ENCODE data around the gene CGREF1. TPM values are rescaled to one million over a fixed set of nuclear protein-coding genes. Genes with fewer than 3 reads are reported as not detected.
A peak's percentile ranks its signal among the peaks of the same experiment; 100 is the strongest.

The CGREF1 gene
- total RNA-seq, 1 experiment from 2014 or later, result 2.1 TPM

DNA sequence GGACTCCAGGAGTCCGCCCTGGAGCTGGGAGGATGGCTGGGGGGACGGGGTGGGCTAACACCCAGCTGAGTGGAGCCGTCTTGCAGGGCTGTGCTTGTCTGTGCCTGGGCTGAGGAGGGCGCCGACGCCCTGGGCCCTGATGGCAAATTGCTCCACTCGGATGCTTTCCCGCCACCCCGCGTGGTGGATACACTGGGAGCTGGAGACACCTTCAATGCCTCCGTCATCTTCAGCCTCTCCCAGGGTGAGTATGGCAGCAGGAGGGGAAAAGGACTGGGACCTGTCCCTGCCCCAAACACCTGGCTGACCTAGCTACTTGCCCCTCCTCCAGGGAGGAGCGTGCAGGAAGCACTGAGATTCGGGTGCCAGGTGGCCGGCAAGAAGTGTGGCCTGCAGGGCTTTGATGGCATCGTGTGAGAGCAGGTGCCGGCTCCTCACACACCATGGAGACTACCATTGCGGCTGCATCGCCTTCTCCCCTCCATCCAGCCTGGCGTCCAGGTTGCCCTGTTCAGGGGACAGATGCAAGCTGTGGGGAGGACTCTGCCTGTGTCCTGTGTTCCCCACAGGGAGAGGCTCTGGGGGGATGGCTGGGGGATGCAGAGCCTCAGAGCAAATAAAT is 19.5 kb downstream of the CGREF1 start:
- no peaks in the 10 kb centered on the region; a peak in 1 of 5 replicates for H3K9me3 Mint-ChIP-seq
- no peaks in the 10 kb centered on the region for H3K79me2 ChIP-seq (ENCODE audit: insufficient read depth, low read length)
- WGBS (ENCODE audit: extremely low coverage, insufficient read length, low lambda C conversion rate), result no CpG with 5 or more reads among the region's 19 CpGs
- H3K4me1 Mint-ChIP-seq, result peaks cover 8 to 10% of the 10 kb centered on the region in 2 experiments
- H4K20me1 ChIP-seq (ENCODE audit: control insufficient read depth, insufficient read depth, insufficient read length), result peaks cover 3% of the 10 kb centered on the region
- TF ChIP-seq, protein P1, sequence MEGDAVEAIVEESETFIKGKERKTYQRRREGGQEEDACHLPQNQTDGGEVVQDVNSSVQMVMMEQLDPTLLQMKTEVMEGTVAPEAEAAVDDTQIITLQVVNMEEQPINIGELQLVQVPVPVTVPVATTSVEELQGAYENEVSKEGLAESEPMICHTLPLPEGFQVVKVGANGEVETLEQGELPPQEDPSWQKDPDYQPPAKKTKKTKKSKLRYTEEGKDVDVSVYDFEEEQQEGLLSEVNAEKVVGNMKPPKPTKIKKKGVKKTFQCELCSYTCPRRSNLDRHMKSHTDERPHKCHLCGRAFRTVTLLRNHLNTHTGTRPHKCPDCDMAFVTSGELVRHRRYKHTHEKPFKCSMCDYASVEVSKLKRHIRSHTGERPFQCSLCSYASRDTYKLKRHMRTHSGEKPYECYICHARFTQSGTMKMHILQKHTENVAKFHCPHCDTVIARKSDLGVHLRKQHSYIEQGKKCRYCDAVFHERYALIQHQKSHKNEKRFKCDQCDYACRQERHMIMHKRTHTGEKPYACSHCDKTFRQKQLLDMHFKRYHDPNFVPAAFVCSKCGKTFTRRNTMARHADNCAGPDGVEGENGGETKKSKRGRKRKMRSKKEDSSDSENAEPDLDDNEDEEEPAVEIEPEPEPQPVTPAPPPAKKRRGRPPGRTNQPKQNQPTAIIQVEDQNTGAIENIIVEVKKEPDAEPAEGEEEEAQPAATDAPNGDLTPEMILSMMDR (conservative IDR thresholded peaks at IDR 0.05), result no peak
- H3K27ac ChIP-seq (ENCODE audit: insufficient read length, low read depth, low read length), result no peak overlapping the region
- DNase-seq, result no peak
- no peaks in the 10 kb centered on the region for H3K4me1 ChIP-seq (ENCODE audit: insufficient read depth, low read length)
- no peak overlapping the region for H2BK15ac ChIP-seq (ENCODE audit: low read depth, low read length)
- H2AK5ac ChIP-seq (ENCODE audit: insufficient read length, low read length), result no peak overlapping the region
- H3K23ac ChIP-seq (ENCODE audit: insufficient read length, low read depth, low read length), result no peak overlapping the region
- no peak overlapping the region for H3K4me2 ChIP-seq (ENCODE audit: insufficient read depth, insufficient read length, low read length)
- H3K27me3 Mint-ChIP-seq (ENCODE audit: low read depth), result peaks cover 10% of the 10 kb centered on the region; the same call in 1 of the 2 replicates
- H3K18ac ChIP-seq (ENCODE audit: insufficient read length, low read depth, low read length), result no peak overlapping the region
- no peaks in the 10 kb centered on the region for H3K9me3 ChIP-seq (ENCODE audit: control insufficient read depth, low read depth, low read length)
- no peak overlapping the region for H3K14ac ChIP-seq (ENCODE audit: insufficient read depth, low read length)
- H3K9ac ChIP-seq (ENCODE audit: extremely low read depth, insufficient read length, low read length), result no peak overlapping the region
- H2BK5ac ChIP-seq (ENCODE audit: insufficient read length, low read length), result no peak overlapping the region
- H2BK12ac ChIP-seq (ENCODE audit: insufficient read length, low read depth, low read length), result no peak overlapping the region
- no peak overlapping the region for H3T11ph ChIP-seq (ENCODE audit: low read length)
- H3K56ac ChIP-seq (ENCODE audit: insufficient read length, low read depth, low read length), result no peak overlapping the region
- H3K27ac Mint-ChIP-seq, result peak overlapping the region in 2 of 3 experiments; percentile 49 to 74; a peak in 3 of 7 replicates
- H3K27me3 ChIP-seq (ENCODE audit: insufficient read depth, low read length), result no peaks in the 10 kb centered on the region
- no peak overlapping the region for H3K4ac ChIP-seq (ENCODE audit: low read depth, low read length)
- no peak overlapping the region for H2BK20ac ChIP-seq (ENCODE audit: low read depth, low read length, poor library complexity, severe bottlenecking)
- no peak overlapping the region for H2BK120ac ChIP-seq (ENCODE audit: low read depth, low read length, poor library complexity, severe bottlenecking)
- no peak overlapping the region for H4K5ac ChIP-seq (ENCODE audit: insufficient read length, low read depth, low read length)
- H3K4me3 Mint-ChIP-seq, result no peak overlapping the region
- no peak overlapping the region for H4K91ac ChIP-seq (ENCODE audit: insufficient read length, low read depth, low read length)
- no peak overlapping the region for H2AFZ ChIP-seq (ENCODE audit: low read length)
- no peaks in the 10 kb centered on the region for H3K79me1 ChIP-seq (ENCODE audit: insufficient read depth, low read depth, low read length, poor library complexity, severe bottlenecking)
- H3K23me2 ChIP-seq (ENCODE audit: insufficient read length, low read depth, low read length, poor library complexity, severe bottlenecking), result no peaks in the 10 kb centered on the region
- peaks cover 0 to 1% (median 0%) of the 10 kb centered on the region in 3 experiments; a peak in 4 of 7 replicates for H3K36me3 Mint-ChIP-seq (ENCODE audit: insufficient read depth in 1 of 3, low read depth in 3 of 3)
- H4K8ac ChIP-seq (replicated peaks; ENCODE audit: insufficient read length, low read depth, low read length), result no peak overlapping the region

Measured in H9 (cell line).